ENCODE results near the gene PI4K2B. TPM values are rescaled to one million over a fixed set of nuclear protein-coding genes. Genes with fewer than 3 reads are reported as not detected.
"Not testable (repeated sequence)": the region's sequence is repeated elsewhere in the genome, so short reads cannot be mapped to it uniquely, and the experiment has no call there.

Gene PI4K2B
- polyA plus RNA-seq, 3 donors: 12.4 to 18.1 (median 16.7) TPM

GRCh38 chr4:25301471-25301870, 67.6 kb downstream of the PI4K2B start:
- DNase-seq: no peak

DNA sequence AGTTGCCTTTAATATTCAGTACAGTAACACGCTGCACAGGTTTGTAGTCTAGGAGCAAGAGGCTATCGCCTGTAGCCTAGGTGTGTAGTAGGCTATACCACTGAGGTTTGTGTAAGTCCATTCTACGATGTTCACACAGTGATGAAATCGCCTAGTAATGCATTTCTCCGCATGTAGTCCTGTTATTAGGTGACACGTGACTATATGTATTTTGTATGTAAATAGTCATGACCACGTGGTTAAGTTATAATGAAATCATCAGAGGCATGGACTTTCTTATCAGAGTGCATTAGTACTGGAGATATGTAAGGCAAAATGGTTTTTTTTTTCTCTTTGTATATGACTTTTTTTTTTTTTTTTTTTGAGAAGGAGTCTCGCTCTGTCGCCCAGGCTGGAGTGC, 68.8 kb downstream of the PI4K2B start:
- no peak for DNase-seq

DNA sequence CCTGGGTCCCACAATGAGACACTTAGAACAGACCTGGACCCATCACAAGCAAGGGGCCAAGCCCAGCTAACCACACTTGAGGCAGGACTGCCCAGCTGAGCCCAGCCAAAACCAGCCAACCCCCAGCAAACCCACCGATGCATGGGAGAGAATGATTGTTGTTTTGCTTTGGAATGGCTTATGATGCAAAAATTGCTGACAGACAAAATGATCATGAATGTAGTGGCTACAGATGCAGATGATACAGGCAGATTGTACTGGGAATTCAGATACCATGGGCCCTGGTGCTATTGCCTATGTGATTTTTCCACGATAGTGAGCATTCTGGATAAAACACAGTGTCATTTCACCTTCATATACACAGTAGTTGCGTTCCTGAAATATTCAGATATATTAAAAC, 69.7 kb downstream of the PI4K2B start:
- no peak for DNase-seq

DNA sequence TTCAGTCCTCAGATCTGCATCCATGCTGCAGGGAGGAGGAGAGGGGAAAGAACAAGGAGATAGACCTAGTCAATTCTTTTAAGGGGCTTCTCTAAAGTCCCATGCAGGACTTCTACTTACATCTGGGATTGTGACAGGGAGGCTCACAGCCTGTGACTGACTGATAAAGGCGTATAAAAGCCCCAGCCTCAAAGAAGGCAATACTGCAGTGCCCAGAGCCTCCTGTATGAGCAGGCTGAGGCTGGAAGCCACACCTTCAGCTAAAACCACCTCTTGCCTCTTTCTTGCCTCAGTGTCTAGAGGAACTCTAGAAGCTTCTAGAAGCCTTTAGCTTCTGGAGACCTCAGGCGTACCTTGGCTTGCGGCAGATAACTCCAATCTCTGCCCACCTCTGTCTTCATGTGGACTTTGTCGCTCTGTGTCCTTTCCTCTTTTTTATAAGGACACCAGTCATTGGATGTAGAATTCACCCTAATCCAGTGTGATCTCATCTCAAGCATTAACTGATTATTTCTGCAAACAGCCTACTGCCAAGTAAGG, 72.8 kb downstream of the PI4K2B start:
- no peak for DNase-seq

GRCh38 chr4:25307596-25307995, 73.8 kb downstream of the PI4K2B start:
- DNase-seq: no peak

DNA sequence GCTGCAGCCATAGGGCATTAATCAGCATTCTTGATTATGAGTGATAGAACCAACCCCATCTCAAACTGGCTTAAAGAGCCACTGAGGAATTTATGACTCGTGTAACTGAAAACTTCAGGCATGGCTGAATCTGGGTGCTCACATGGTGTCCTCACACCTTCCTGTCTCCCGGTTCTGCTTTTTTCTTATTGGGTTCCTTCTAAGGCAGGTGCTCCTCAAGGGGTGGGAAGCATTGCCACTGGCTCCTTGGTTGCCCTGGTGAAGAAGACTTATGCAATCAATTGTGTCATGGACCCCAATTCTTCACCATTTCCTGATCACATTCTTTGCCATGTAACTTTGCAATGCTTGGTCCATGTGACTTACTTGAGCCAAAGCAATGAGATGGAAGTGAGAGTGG, 74.5 kb downstream of the PI4K2B start:
- no peak for DNase-seq

DNA sequence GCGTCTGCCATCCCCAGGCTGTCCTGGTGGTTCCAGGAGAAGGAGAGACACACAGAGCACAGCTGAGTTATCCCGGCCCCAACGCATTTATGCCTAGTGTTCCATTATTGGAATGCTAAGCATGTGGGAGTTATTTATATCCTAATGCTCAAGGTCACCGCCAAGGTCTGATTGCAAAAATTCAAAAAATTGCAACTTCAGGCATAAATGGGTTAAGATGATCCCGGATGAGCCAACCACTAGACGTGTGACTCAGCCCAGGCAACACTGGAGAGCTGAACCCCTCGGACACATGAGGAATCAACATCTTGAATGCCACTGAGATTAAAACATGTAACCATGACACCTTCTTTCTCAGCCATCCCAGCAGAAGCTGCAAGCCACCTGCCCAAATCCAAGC, 74.9 kb downstream of the PI4K2B start:
- no peak for DNase-seq

DNA sequence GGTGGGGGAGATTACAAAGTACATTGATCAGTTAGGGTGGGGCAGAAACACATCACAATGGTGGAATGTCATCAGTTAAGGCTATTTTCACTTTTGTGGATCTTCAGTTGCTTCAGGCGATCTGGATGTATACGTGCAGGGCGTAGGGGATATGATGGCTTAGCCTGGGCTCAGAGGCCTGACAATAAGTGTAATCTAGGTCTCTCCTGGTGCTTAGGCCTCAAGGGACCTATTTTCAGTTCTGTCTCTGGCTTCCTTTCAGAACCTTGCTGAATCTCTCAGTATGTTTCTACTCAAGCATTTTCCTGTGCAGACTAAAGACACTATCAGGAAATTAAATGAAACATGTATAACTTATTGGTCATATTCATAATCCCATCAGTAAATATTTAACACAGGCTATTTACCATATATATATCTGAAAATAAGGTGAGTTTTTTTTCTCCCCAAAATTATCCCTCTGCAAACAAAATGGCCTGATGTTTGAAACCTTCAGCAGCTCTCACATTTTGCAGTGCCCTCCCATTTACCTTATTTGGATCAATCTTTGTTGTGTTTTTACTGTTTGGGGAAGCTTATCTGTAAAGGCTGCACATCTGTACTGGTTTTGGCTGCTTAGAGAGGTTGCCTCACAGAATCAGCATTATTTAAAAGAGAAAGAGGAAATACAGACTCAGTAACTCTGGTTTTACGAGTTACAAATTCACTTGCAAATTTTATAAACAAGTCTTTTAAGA, 76.4 kb downstream of the PI4K2B start:
- no peak for DNase-seq

DNA sequence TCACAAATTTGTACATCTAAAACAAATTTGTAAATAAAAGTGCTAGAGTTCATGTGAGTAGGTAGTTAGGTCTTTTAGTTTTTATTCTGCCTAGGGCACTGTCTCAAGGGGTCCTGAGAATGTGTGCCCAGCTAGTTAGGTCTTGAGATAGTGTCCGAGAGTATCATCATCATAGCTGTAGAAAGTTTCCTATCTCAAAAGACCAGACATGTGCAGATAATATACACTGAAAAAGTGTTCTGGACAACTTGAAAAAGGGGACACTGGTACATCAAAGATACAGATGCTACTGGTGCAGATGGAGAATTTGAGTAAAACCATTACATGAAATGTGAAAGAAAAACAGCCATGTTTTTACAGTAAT, 77.0 kb downstream of the PI4K2B start:
- no peak for DNase-seq

DNA sequence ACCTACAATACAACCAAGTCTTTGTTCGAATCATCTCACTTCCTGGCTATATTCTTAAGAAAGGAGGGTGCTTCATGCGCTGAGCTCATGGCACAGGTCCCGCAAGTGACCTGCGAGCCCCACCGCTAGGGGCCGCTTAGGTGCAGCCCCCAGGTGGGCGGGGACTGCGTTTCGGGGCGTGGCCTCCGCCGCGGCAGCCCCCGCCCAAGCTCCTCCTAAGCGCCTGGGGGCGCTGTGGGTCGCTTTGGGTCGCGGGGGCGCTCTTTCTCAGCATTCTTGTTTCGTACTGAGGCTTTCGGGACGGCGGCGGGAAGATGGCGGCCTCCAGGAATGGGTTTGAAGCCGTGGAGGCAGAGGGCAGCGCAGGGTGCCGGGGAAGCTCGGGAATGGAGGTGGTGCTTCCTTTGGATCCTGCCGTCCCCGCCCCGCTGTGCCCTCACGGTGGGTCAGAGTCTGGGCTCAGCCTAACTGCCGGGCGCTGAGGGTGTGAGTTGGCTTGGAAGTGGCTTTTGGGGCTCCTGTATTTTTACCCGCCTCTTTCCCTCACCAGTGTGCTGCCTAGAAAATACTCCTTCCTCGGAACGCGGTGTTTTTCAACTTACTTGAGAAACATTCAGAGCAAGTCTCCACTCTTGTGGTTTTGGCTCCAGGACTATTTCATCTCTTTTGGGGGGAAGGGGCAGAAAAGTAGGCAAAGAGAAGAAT, 78.8 kb downstream of the PI4K2B start, which contains the start of gene ZCCHC4:
Gene ZCCHC4, plus strand, starts transcription at position 279 of the 705 bp plus-strand sequence. Its CDS starts 36 bp downstream, at position 315.
- DNase-seq: peak; percentile 90

- DNase-seq: peak; percentile 15
These were observed 79.5 kb downstream of the PI4K2B start for GRCh38 chr4:25313201-25313895.

DNA sequence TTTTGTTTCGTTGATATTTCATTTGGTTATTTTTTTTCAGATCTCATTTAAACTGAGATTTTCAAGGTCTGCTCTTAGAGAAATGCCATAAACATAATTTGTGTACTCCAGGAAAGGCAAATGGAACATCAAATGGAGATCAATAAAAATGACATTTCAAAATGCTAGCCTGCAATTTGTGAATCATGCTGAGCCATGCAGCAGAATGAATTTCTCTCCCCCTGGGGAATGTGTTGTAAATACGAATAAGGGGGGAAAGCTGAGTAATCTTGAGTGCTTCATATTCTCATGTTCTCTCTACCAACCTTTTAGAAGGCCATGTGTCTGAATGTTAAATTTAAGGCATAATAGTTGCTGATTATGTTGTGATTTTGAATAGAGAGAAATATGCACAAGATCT, 86.5 kb downstream of the PI4K2B start:
- no peak for DNase-seq

DNA sequence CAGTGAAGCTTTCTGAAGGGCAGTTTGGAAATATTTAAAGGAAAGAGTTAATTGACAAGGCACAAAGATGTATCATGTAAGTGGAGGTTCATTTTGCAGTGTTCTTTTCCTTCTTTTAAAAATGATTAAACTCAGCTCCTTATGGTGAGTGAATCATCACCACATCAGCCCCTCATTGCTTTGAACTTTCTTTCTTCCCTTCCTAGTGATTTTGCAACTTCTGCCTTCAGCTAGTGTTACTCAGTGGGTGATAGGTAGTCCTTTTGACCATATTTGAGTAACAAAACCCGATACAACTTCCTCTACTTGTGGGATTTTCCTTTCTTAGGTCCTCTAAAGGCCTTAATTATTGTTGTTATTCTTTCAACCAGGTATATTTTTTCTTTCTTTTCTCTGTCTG, 86.9 kb downstream of the PI4K2B start:
- no peak for DNase-seq

DNA sequence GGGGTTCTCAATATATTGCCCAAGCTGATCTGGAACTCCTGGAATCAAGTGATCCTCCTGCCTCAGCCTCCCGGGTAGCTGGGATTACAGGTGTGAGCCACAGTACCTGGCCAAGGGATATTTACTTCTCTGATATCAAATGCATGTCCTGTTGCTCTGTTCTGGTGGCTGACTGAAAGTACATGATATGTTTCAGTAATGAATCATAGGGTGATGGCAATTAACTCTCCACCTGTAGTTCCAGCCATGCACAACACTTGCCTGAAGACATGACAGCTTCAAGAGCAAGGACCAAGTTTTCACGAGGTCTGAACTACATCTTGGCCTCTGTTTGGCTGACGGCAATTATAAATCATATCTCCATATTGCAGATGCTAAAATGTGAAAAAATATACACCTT, 87.9 kb downstream of the PI4K2B start:
- DNase-seq: no peak

DNA sequence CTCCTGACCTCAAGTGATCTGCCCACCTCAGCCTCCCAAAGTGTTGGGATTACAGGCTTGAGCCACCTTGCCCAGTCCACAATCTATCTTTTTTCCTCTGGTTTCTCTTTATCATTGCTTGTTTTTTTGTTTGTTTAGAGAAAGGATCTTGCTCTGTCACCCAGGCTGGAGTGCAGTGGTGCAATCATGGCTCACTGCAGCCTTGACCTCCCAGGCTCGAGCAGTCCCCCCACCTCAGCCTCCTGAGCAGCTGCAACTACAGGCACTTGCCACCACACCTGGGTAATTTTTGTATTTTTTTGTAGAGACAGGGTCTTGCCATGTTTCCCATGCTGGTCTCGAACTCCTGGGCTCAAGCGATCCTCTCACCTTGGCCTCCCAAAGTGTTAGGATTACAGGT, 94.6 kb downstream of the PI4K2B start:
- DNase-seq: not testable (repeated sequence)

Other genes starting within 250 kb of the PI4K2B start
- gene LGI2, start 203.1 kb upstream of the PI4K2B start, polyA plus RNA-seq (ENCODE audit: insufficient read length in 3 of 3): 10 to 100 TPM; 26.1 to 34.3 (median 34.1) TPM
- gene SEPSECS, start 73.6 kb upstream of the PI4K2B start, polyA plus RNA-seq (ENCODE audit: insufficient read length in 3 of 3): 10 to 100 TPM; 12.8 to 21.4 (median 19.7) TPM
- 10 to 100 TPM; 10.5 to 16.1 (median 13.8) TPM for gene ZCCHC4, start 78.7 kb downstream of the PI4K2B start, polyA plus RNA-seq (ENCODE audit: insufficient read length in 3 of 3)
- 10 to 100 TPM; 33.1 to 60.7 (median 56.1) TPM for gene ANAPC4, start 143.2 kb downstream of the PI4K2B start, polyA plus RNA-seq (ENCODE audit: insufficient read length in 3 of 3)